Esophagus muscularis mucosa (tissue), 4 donors: ENCODE measurements around the gene IL34. TPM values are rescaled to one million over a fixed set of nuclear protein-coding genes. Genes with fewer than 3 reads are reported as not detected.

ENCODE experiments used
- DNase-seq: peaks from one replicate; pipeline ENCODE4 v3.0.0-alpha.2; 2017; ENCODE audit errors: extremely low spot score
- H3K27ac ChIP-seq, 4 donors: fragments of 200-600 bp; sonication (generic); replicated peaks in 1 of 4; 1 replicate in 3 of 4; 2 replicates in 1 of 4; pipeline ENCODE4 v1.5.1; 2016 to 2019; ENCODE audit warnings: mild to moderate bottlenecking in 1 of 4
- H3K27me3 ChIP-seq, 4 donors: fragments of 200-600 bp; sonication (generic); one replicate each; pipeline versions ENCODE4 v1.5.1 to v1.6.0; 2016 to 2019
- H3K36me3 ChIP-seq, 4 donors: fragments of 200-600 bp; sonication (generic); one replicate each; pipeline ENCODE4 v1.5.1; 2016 to 2019
- H3K4me1 ChIP-seq, 4 donors: fragments of 200-600 bp; sonication (generic); one replicate each; pipeline ENCODE4 v1.5.1; 2016 to 2019
- H3K4me3 ChIP-seq, 4 donors: fragments of 200-600 bp; sonication (generic); 1 replicate in 2 of 4; 2 replicates in 2 of 4; pipeline ENCODE4 v1.5.1; 2016 to 2019; ENCODE audit warnings: mild to moderate bottlenecking in 4 of 4, moderate library complexity in 1 of 4
- H3K9me3 ChIP-seq, 4 donors: fragments of 200-600 bp; sonication (generic); 1 replicate in 3 of 4; 2 replicates in 1 of 4; pipeline ENCODE4 v1.5.1; 2016 to 2019
- EP300 ChIP-seq: sonication (generic); formaldehyde crosslinking; IDR thresholded peaks from one replicate; pipeline ENCODE4 v1.6.1; 2017; ENCODE audit warnings: antibody characterized with exemption
- POLR2A ChIP-seq: fragments of 450-650 bp; IDR thresholded peaks from one replicate; pipeline ENCODE4 v1.6.1; 2017; ENCODE audit warnings: antibody characterized with exemption, moderate library complexity, mild to moderate bottlenecking, low read depth
- POLR2AphosphoS5 ChIP-seq, 2 donors: sonication (generic); formaldehyde crosslinking; IDR thresholded peaks; one replicate each; pipeline ENCODE4 v1.6.1; 2017; ENCODE audit warnings: antibody characterized with exemption in 2 of 2
- WGBS: methylation state at CpG from one replicate; pipeline ENCODE4 v1.1.5; 2018; 5-methylcytosine and 5-hydroxymethylcytosine counted together
- intact Hi-C: fragments of 100-400 bp; cut with DNase I; formaldehyde crosslinking; loops from one replicate; pipeline ENCODE4 v1.15.1; 2023
- total RNA-seq, 4 donors: library from RNA; depleted of rRNA; stranded (reverse); fragments of >200 nt; gene quantifications; one replicate each; pipeline versions ENCODE4 v1.1.0 to v1.2.1, GENCODE V29; 2016
- TF ChIP-seq, protein P1 (sequence below), 3 experiments: fragments of 200-600 bp in 2 of 3; fragments of 450-650 bp in 1 of 3; sonication (generic) in 2 of 3; IDR thresholded peaks; one replicate each; pipeline ENCODE4 v1.5.1; 2017 to 2019; ENCODE audit warnings: antibody characterized with exemption in 3 of 3, mild to moderate bottlenecking in 2 of 3, moderate library complexity in 1 of 3

Gene IL34
- total RNA-seq, 4 donors from 2014 or later = 1.7 to 4.7 (median 3.4) TPM

GRCh38 chr16:70691223-70692129, 45.1 kb downstream of the IL34 start:
- Histone ChIP-seq H3K9me3 (no peaks in the 10 kb centered on the region), H3K4me3 (no peak overlapping the region), H3K4me1 (peaks cover 100% of the 10 kb centered on the region in 4 donors), H3K36me3 (no peaks in the 10 kb centered on the region), H3K27me3 (no peaks in the 10 kb centered on the region), H3K27ac (peak overlapping the region; percentile 96 to 99 (median 96))
- intact Hi-C loops = no loop called here
- WGBS = no CpG with 5 or more reads among the region's 26 CpGs
- no peak for DNase-seq
- TF ChIP-seq EP300 (no peak), POLR2AphosphoS5 (IDR thresholded peaks at IDR 0.05) (peak; percentile 88 to 97), POLR2A (no peak)
- TF ChIP-seq, protein P1, sequence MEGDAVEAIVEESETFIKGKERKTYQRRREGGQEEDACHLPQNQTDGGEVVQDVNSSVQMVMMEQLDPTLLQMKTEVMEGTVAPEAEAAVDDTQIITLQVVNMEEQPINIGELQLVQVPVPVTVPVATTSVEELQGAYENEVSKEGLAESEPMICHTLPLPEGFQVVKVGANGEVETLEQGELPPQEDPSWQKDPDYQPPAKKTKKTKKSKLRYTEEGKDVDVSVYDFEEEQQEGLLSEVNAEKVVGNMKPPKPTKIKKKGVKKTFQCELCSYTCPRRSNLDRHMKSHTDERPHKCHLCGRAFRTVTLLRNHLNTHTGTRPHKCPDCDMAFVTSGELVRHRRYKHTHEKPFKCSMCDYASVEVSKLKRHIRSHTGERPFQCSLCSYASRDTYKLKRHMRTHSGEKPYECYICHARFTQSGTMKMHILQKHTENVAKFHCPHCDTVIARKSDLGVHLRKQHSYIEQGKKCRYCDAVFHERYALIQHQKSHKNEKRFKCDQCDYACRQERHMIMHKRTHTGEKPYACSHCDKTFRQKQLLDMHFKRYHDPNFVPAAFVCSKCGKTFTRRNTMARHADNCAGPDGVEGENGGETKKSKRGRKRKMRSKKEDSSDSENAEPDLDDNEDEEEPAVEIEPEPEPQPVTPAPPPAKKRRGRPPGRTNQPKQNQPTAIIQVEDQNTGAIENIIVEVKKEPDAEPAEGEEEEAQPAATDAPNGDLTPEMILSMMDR (IDR thresholded peaks at IDR 0.05) = no peak

DNA sequence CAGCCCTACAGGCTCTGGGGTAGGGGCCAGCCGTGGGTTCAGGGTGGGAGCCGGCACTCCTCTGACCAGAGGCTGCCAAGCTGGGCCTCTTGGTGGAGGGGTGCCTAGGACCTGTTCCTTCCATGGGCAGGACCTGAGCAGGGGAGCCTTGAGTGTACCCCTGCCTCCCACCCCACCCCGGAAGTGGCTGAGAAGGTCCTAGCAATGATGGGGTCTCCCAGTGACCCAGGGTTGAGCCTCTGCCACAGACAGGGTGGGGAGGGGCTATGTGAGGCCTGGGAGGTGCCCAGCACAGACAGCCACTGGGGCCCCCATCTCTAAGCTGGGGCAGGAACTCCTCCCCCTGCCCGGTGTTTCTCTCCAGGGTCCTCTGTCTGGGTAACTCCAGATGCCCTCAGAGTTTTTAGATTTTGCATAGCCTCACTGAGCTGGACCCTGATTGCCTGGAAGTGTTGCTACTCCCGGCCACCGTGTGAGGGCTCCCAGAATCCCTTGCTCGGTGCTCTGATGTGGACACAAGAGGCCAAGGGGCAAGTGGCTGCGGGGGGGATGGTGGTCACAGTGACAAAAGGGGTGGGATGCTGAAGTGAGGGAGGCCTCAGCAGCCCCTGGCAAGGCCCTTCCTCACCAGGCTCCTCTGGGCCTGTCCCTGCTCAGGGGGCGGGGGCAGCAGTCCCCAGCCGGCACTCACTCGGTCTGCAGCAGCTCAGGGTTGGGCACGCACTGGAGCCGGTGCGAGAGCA, 45.9 kb downstream of the IL34 start:
- H3K4me1 ChIP-seq = peaks cover 100% of the 10 kb centered on the region in 4 donors
- peak overlapping the region; percentile 96 to 99 (median 96) for H3K27ac ChIP-seq
- no peak overlapping the region for H3K4me3 ChIP-seq
- no peaks in the 10 kb centered on the region for H3K9me3 ChIP-seq
- no peaks in the 10 kb centered on the region for H3K36me3 ChIP-seq
- TF ChIP-seq POLR2A (no peak), POLR2AphosphoS5 (IDR thresholded peaks at IDR 0.05) (no peak), EP300 (no peak)
- TF ChIP-seq, protein P1 (IDR thresholded peaks at IDR 0.05) = no peak
- intact Hi-C loops = no loop called here
- DNase-seq = no peak
- 35% methylated on average over 3 of the region's 14 CpGs for WGBS
- no peaks in the 10 kb centered on the region for H3K27me3 ChIP-seq

DNA sequence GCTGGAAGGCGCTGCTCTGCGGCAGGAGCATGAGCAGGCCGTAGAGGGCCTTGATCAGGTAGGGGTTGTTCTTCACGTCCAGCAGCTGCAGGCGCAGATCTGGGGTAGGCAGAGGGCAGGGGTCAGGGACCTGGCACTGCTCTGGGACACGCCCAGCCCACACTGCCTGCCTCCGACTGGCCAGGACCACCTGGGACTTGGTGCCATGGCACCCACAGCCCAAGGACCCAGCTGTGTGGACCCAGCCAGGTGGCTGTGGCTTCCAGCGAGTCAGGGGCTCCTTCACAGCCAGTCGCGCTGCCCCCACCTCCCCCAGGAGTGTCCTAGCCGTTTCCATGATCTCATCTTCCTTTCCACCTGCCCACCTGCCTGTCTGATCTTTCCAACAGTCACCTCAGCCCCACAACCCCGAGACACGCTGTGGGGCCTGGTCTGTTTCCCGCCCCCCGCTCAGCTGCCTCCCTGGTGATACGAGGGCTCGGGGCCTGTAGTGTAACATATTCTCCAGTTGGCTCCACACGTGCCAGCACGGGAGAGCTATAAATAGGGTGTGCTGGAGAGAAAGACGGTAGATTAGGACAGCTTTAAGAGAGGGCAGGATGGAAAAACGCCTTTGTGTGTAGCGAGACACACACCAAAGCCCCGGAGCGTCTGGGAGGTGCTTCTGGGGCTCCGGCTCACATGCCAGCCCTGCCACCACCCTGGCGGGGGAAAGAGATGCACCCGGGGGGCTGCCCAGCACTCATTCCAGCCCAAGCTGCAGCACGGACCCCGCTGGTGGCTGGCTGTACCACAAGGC, 46.7 kb downstream of the IL34 start:
- H3K4me1 ChIP-seq = peaks cover 100% of the 10 kb centered on the region in 4 donors
- peak overlapping the region; percentile 96 to 99 (median 96) for H3K27ac ChIP-seq
- DNase-seq = no peak
- TF ChIP-seq, protein P1 (IDR thresholded peaks at IDR 0.05) = peak in 2 of 3 experiments; percentile 1 to 7
- TF ChIP-seq EP300 (no peak), POLR2A (peak; percentile 10), POLR2AphosphoS5 (IDR thresholded peaks at IDR 0.05) (peak; percentile 82 to 88)
- 51% methylated on average over 20 of the region's 29 CpGs for WGBS
- no peaks in the 10 kb centered on the region for H3K36me3 ChIP-seq
- H3K4me3 ChIP-seq = no peak overlapping the region
- intact Hi-C loops = no loop called here
- H3K27me3 ChIP-seq = no peaks in the 10 kb centered on the region
- H3K9me3 ChIP-seq = no peaks in the 10 kb centered on the region

DNA sequence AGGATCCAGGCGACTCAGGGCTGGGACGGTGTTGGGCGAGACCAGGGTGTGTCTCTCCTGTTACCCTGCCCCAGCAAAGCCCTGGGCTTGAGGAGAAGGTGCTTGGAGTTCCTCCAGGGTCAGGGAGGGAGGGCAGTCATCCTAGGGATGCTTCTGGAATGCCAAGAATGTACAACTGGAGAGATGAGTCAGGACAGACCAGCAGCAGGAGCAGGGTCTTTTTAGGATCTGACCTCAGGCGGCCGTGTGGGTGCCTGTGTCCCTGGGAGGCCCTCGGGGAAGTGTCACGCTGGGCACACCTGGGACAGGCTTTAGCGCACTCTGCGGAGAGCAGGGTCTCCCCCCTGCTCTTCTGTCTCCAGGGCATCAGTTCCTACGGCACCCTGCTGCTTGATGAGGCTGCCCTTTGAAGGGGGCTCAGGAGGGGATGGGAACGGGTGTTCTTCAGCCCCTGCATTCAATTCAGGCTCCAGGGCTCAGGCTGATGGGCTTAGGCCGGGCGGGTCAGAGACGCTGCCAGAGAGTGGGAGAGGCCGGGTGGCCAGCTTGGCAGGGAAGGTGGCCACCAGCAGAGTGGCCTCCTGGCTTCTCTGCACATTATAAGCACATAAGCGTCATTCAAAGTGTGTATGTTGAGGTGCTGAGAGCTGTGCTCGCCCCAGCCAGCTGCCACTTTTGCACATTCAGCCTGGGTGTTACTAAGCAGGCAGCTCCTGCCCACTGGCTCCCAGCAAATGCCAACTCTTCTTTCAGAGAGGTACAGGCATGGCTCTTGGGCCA, 47.9 kb downstream of the IL34 start:
- 61% methylated on average over 16 of the region's 17 CpGs for WGBS
- H3K4me1 ChIP-seq = peaks cover 90 to 100% (median 96%) of the 10 kb centered on the region in 4 donors
- DNase-seq = no peak
- intact Hi-C loops = no loop called here
- no peaks in the 10 kb centered on the region for H3K9me3 ChIP-seq
- H3K27me3 ChIP-seq = no peaks in the 10 kb centered on the region
- peak overlapping the region in 1 of 4 donors; percentile 16 for H3K4me3 ChIP-seq
- H3K36me3 ChIP-seq = peaks cover 0 to 6% (median 0%) of the 10 kb centered on the region in 4 donors
- peak overlapping the region; percentile 96 to 99 (median 96) for H3K27ac ChIP-seq
- TF ChIP-seq POLR2AphosphoS5 (IDR thresholded peaks at IDR 0.05) (peak in 1 of 2 donors; percentile 83), EP300 (no peak)
- TF ChIP-seq, protein P1 (IDR thresholded peaks at IDR 0.05) = no peak
